HG03135 (cell line): ENCODE data around the gene PDE10A.

ENCODE experiments used
- ATAC-seq: cut with Tn5 transposase; IDR thresholded peaks from one replicate; pipeline ENCODE4 v1.9.1; 2021; ENCODE audit warnings: mild to moderate bottlenecking, moderate library complexity; ENCODE audit not compliant: unreplicated experiment

PDE10A gene

GRCh38 chr6:165426892-165427291, 236.1 kb downstream of the PDE10A start:
- ATAC-seq: no peak

DNA sequence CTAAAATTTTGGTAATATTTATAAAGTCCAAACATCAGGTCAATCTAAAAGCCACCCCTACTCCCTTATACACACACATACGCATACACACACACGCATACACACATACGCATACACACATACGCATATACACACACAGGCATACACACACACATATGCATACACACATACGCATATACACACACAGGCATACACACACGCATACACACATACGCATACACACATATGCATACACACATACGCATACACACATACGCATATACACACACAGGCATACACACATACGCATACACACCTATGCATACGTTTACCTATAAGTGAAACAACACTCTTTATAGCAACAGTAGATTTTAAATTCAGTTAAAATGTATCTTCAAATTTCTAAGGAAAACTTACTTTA, 240.8 kb downstream of the PDE10A start:
- ATAC-seq: no peak

DNA sequence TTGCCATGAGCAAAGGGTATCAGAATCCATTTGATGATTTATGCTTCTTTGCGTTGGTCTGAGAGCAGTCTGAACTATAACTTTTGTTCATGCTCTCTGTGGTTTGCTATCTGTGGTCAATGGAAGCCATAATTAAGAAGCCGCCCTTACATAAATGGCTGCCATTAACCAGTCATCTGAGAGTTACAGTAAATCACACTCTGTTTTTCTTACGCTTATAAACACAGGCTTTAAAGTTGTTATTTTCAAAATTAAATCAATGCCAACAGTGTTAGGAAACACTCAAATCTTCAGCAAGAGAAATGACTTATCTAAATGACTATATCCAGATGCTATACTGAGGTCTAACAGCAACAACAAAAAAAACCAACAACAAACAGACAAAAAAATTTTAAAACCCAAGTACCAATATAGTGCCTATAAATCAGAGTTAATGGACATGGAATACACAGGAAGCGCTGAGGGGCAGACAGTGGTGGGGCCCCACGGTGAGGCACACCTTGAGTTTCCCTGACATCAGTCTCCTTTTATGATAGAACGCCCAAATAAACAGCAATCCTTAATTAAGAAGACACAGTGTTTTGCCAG, 245.7 kb downstream of the PDE10A start:
- no peak for ATAC-seq

GRCh38 chr6:165404697-165405096, 258.3 kb downstream of the PDE10A start:
- ATAC-seq: no peak

DNA sequence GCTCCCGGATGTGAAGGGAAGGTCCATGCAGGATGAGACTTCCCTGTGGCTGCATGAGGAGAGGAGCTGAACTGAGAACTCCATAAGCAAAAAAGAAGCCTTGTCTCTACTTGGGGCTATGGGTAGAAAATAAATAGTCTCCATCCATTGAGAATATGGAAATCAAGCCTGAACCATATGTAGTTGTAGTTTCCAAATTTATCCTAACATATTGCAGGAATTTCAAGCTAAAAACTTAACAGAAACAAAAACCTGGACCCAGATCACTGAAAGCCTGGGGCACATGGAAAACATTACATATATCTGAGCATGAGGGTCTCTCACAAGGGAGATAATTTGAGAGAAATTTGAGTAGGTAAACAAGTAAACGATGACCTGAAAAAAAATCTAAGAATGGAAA, 258.7 kb downstream of the PDE10A start:
- no peak for ATAC-seq

GRCh38 chr6:165403006-165403595, 259.9 kb downstream of the PDE10A start:
- no peak for ATAC-seq

DNA sequence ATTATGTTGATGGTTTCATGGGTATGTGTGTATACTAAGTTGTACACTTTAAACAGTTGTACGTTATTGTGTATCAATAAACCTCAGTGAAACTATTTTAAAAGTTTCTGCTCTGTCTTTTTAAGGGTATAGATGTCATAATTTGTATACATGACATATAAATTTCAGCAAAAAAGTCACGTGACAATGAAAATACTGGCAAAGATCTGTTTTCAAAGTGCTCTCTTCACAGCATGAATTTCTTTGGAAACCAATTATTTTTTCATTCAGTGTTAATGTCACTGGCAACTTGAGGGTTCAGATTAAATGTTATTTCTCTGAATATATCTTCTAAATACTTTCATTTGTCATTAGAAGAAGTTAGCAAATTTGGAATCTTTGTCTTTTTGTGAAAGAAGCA, 261.9 kb downstream of the PDE10A start:
- no peak for ATAC-seq

GRCh38 chr6:165390475-165390874, 272.6 kb downstream of the PDE10A start:
- no peak for ATAC-seq

- no peak for ATAC-seq
These were observed 273.5 kb downstream of the PDE10A start for GRCh38 chr6:165389534-165389933.

GRCh38 chr6:165383323-165383722, 279.7 kb downstream of the PDE10A start:
- no peak for ATAC-seq

- no peak for ATAC-seq
These were observed 286.9 kb downstream of the PDE10A start for GRCh38 chr6:165376100-165376499.

- no peak for ATAC-seq
These were observed 297.7 kb downstream of the PDE10A start for GRCh38 chr6:165365371-165365770.

GRCh38 chr6:165345700-165346099, 317.3 kb downstream of the PDE10A start:
- ATAC-seq: no peak

DNA sequence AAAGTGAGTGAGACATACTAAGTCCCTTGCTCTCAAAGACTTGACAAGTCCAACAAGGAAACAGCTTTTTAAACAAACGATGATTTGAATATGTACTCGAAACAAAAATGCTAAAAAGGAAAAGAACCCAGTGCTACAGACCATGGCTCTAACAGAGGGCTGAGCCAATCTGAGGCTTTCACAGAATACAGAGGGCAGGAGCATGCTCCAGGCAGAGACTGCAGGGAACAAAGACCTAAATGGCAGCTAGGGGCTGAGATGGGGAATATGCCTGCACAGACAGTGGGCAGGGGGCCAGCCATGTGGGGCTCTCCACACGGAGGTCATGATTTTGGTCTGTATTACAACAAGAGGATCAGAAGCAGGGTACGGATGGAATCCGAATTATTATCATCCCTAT, 322.5 kb downstream of the PDE10A start:
- ATAC-seq: no peak

GRCh38 chr6:165325609-165326008, 337.4 kb downstream of the PDE10A start:
- ATAC-seq: no peak

- ATAC-seq: no peak
These were observed 341.4 kb downstream of the PDE10A start for GRCh38 chr6:165321555-165322145.

- no peak for ATAC-seq
These were observed 341.9 kb downstream of the PDE10A start for GRCh38 chr6:165321150-165321549.

- ATAC-seq: no peak
These were observed 345.3 kb downstream of the PDE10A start for GRCh38 chr6:165317723-165318122.

DNA sequence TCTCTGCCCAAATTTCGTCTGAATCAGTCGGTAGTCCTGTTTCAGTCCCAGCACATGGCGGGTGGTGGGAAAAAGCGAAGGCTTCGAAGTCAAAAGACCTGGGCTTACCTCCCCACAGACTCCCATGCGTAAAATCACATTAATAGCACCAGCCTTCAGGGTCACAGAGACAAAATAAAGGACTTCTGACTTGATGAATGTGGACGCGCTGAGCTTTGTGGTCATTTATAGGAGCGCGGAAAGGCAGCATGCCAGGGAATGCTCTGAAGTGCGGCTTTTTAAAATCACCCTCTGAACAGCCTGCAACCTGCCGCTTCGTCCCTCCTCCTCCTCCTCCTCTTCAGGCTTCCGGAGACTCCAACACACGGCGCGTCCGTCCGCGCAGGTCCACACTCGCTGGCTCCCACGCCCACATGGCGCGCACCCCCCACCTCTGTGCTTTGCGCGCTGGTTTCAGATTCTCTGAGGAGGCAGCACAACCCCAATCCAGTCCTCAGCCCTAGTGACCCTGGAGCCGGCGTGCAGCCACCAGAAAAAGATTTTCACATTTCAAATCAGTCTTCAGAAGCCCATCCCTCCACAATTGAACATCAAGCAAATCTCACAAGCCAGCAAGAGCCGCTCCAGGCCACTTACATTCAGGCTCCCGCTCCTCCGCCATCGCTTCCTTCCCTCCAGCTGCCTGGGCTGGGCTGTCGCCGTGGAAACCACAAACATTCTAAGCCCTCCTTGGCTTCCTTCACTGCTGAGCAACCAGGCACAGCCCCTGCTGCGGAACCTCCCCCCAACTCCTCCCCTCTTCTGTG, 353.9 kb downstream of the PDE10A start, which contains the start of gene C6orf118:
Gene C6orf118 (minus strand): TSS at position 680 of the 806 bp plus-strand sequence. CDS start 19 bp downstream, at position 661.
- no peak for ATAC-seq

GRCh38 chr6:165306955-165307354, 356.1 kb downstream of the PDE10A start:
- no peak for ATAC-seq

DNA sequence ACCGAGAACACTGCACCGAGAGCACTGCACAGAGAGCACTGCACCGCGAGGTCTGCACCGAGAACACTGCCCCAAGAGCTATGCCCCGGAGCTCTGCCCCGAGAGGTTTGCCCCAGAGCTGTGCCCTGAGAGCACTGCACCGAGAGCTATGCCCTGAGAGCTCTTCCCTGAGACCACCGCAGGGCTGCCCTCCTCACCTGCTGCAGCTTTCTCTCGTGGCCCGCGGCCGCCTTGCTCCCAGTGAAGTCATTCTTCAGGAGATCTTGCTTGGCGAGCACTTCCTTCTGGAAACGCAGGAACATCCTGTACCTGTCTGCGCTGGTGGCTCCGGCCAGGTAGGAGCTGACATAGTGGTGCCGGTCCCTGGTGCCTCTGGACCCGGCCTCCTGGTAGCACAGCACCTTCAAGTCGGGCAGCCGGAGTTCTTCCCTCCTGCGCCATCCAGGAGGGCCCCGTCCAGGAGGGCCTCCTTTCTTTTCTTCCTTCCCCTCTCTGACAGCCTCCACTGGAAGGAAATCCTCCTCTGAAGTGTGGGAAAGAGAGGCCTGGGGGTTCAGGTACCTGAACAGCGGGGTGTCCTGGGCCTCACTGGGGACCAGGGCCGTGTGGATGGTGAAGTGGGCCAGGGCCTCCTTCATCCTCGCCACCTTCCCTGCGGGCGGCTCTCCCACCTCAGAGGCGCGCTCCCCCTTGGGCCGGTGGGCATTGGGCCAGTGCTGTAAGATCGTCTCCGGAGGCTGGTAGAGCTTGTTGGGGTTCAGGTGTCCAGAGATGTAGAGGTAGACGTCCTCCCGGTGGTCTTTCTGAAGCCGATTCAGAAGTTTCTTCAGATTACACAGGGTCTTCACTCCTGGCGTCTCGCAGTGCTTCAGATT, 361.4 kb downstream of the PDE10A start:
- ATAC-seq: no peak
